ENCODE measurements around the gene SBK3. TPM values are rescaled to one million over a fixed set of nuclear protein-coding genes. Genes with fewer than 3 reads are reported as not detected.

SBK3 gene
- total RNA-seq, 1 donor from 2014 or later = 3.6 TPM

DNA sequence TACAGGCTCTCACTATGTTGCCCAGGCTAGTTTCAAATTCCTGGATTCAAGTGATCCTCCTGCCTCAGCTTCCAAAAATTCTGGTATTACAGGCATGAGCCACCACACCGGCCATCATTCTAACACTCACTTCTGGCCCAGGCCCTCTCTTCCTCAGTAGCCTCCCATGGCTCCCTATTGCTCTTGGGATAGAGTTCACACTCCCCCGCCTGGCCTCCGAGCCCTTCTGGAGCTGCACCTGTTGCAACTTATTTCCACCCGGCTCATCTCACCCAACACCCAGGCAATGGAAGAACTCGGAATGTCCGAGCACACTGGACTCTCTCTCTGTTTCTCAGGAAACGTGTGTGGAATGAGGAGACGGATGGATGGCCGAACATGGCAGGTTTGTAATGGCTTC, 9.0 kb upstream of the SBK3 start:
- Mint-ChIP-seq H3K36me3 (ENCODE audit: low read depth, unreplicated experiment) (no peaks in the 10 kb centered on the region), H3K27ac (ENCODE audit: unreplicated experiment) (no peak overlapping the region), H3K4me3 (ENCODE audit: unreplicated experiment) (no peak overlapping the region), H3K27me3 (ENCODE audit: unreplicated experiment) (peaks cover 10% of the 10 kb centered on the region), H3K9me3 (ENCODE audit: unreplicated experiment) (no peaks in the 10 kb centered on the region), H3K4me1 (ENCODE audit: unreplicated experiment) (peaks cover 15% of the 10 kb centered on the region)
- TF ChIP-seq, protein P1, sequence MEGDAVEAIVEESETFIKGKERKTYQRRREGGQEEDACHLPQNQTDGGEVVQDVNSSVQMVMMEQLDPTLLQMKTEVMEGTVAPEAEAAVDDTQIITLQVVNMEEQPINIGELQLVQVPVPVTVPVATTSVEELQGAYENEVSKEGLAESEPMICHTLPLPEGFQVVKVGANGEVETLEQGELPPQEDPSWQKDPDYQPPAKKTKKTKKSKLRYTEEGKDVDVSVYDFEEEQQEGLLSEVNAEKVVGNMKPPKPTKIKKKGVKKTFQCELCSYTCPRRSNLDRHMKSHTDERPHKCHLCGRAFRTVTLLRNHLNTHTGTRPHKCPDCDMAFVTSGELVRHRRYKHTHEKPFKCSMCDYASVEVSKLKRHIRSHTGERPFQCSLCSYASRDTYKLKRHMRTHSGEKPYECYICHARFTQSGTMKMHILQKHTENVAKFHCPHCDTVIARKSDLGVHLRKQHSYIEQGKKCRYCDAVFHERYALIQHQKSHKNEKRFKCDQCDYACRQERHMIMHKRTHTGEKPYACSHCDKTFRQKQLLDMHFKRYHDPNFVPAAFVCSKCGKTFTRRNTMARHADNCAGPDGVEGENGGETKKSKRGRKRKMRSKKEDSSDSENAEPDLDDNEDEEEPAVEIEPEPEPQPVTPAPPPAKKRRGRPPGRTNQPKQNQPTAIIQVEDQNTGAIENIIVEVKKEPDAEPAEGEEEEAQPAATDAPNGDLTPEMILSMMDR (IDR thresholded peaks at IDR 0.05; ENCODE audit: unreplicated experiment) = no peak
- DNase-seq (ENCODE audit: low spot score) = no peak

- no peak for DNase-seq (ENCODE audit: low spot score)
- Mint-ChIP-seq H3K4me3 (ENCODE audit: unreplicated experiment) (no peak overlapping the region), H3K27ac (ENCODE audit: unreplicated experiment) (no peak overlapping the region), H3K36me3 (ENCODE audit: low read depth, unreplicated experiment) (no peaks in the 10 kb centered on the region), H3K4me1 (ENCODE audit: unreplicated experiment) (peaks cover 15% of the 10 kb centered on the region), H3K9me3 (ENCODE audit: unreplicated experiment) (no peaks in the 10 kb centered on the region), H3K27me3 (ENCODE audit: unreplicated experiment) (peaks cover 10% of the 10 kb centered on the region)
- TF ChIP-seq, protein P1 (IDR thresholded peaks at IDR 0.05; ENCODE audit: unreplicated experiment) = no peak
These were observed 8.2 kb upstream of the SBK3 start for GRCh38 chr19:55553217-55554182.

DNA sequence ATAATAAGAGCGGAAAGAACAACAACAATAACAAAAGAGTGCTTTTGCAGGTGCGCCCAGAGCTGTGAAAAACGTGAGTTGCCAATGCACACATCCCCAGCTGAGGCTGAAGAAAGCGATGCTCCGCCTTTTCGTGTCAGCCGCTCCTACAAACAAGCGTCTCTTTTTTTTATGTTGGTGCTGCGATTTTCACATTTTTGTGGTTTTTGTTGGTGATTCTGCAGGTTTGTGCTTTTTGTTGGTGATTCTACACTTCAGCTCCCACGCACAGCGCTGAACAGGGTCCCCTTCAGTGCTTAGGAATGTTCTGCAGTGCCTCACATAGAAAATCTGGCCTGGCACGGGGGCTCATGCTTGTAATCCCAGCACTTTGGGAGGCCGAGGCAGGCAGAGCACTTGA, 7.3 kb upstream of the SBK3 start:
- peaks cover 12% of the 10 kb centered on the region for H3K4me1 Mint-ChIP-seq (ENCODE audit: unreplicated experiment)
- no peaks in the 10 kb centered on the region for H3K36me3 Mint-ChIP-seq (ENCODE audit: low read depth, unreplicated experiment)
- DNase-seq (ENCODE audit: low spot score) = no peak
- no peak overlapping the region for H3K27ac Mint-ChIP-seq (ENCODE audit: unreplicated experiment)
- H3K9me3 Mint-ChIP-seq (ENCODE audit: unreplicated experiment) = no peaks in the 10 kb centered on the region
- H3K4me3 Mint-ChIP-seq (ENCODE audit: unreplicated experiment) = no peak overlapping the region
- TF ChIP-seq, protein P1 (IDR thresholded peaks at IDR 0.05; ENCODE audit: unreplicated experiment) = no peak
- H3K27me3 Mint-ChIP-seq (ENCODE audit: unreplicated experiment) = peaks cover 10% of the 10 kb centered on the region

- no peaks in the 10 kb centered on the region for H3K9me3 Mint-ChIP-seq (ENCODE audit: unreplicated experiment)
- peaks cover 12% of the 10 kb centered on the region for H3K4me1 Mint-ChIP-seq (ENCODE audit: unreplicated experiment)
- H3K36me3 Mint-ChIP-seq (ENCODE audit: low read depth, unreplicated experiment) = no peaks in the 10 kb centered on the region
- no peak overlapping the region for H3K27ac Mint-ChIP-seq (ENCODE audit: unreplicated experiment)
- TF ChIP-seq, protein P1 (IDR thresholded peaks at IDR 0.05; ENCODE audit: unreplicated experiment) = no peak
- H3K4me3 Mint-ChIP-seq (ENCODE audit: unreplicated experiment) = no peak overlapping the region
- H3K27me3 Mint-ChIP-seq (ENCODE audit: unreplicated experiment) = peaks cover 7% of the 10 kb centered on the region
- no peak for DNase-seq (ENCODE audit: low spot score)
These were observed 6.9 kb upstream of the SBK3 start for GRCh38 chr19:55552206-55552605.

GRCh38 chr19:55550321-55550650, 4.9 kb upstream of the SBK3 start:
- peaks cover 6% of the 10 kb centered on the region for H3K36me3 Mint-ChIP-seq (ENCODE audit: low read depth, unreplicated experiment)
- H3K27me3 Mint-ChIP-seq (ENCODE audit: unreplicated experiment) = peaks cover 11% of the 10 kb centered on the region
- TF ChIP-seq, protein P1 (IDR thresholded peaks at IDR 0.05; ENCODE audit: unreplicated experiment) = no peak
- DNase-seq (ENCODE audit: low spot score) = no peak
- peaks cover 19% of the 10 kb centered on the region for H3K4me1 Mint-ChIP-seq (ENCODE audit: unreplicated experiment)
- H3K9me3 Mint-ChIP-seq (ENCODE audit: unreplicated experiment) = no peaks in the 10 kb centered on the region
- H3K27ac Mint-ChIP-seq (ENCODE audit: unreplicated experiment) = peak overlapping the region; percentile 88
- H3K4me3 Mint-ChIP-seq (ENCODE audit: unreplicated experiment) = peak overlapping the region; percentile 85
